Pancreas (tissue), 10 donors: ENCODE results near the gene SHISAL1. TPM values are rescaled to one million over a fixed set of nuclear protein-coding genes. Genes with fewer than 3 reads are reported as not detected.
A peak's percentile ranks its signal among the peaks of the same experiment; 100 is the strongest.

Experiments
- ATAC-seq, 4 donors: fragments of 200-7000 bp; cut with Tn5 transposase; one replicate each; pipeline versions ENCODE4 v1.8.0 to v1.9.1; 2020; ENCODE audit warnings: mild to moderate bottlenecking in 4 of 4, moderate library complexity in 4 of 4
- DNase-seq, 6 donors: peaks; one replicate each; pipeline ENCODE4 v3.0.0-alpha.2; 2020
- FAIRE-seq: peaks from 2 replicates; lab custom pipeline; 2012; peaks lifted over from hg19 to GRCh38; lab: Jason Lieb, UNC
- H3K27ac ChIP-seq, 4 donors: fragments of 200-600 bp; sonication (generic); 1 replicate in 3 of 4; 2 replicates in 1 of 4; pipeline versions ENCODE4 v1.5.0 to v1.8.0; 2020
- H3K27me3 ChIP-seq, 4 donors: fragments of 200-600 bp; one replicate each; pipeline ENCODE4 v1.8.0; 2021
- H3K36me3 ChIP-seq, 3 donors: fragments of 200-600 bp; sonication (generic) in 1 of 3; one replicate each; pipeline versions ENCODE4 v1.5.0 to v1.8.0; 2020 to 2021
- H3K4me1 ChIP-seq, 3 donors: fragments of 200-600 bp; one replicate each; pipeline ENCODE4 v1.8.0; 2021
- H3K4me3 ChIP-seq, 4 donors: fragments of 200-600 bp; sonication (generic) in 2 of 4; one replicate each; pipeline versions ENCODE4 v1.5.0 to v1.8.0; 2020 to 2021
- H3K9me3 ChIP-seq, 4 donors: fragments of 200-600 bp; one replicate each; pipeline ENCODE4 v1.8.0; 2021
- WGBS, 2 donors: extraction: QIAGEN DNeasy Blood & Tissue Kit; methylation state at CpG; one replicate each; pipeline ENCODE4 v1.1.7; 2013; 5-methylcytosine and 5-hydroxymethylcytosine counted together
- intact Hi-C, 3 donors: fragments of 100-400 bp; cut with DNase I; formaldehyde crosslinking; loops; one replicate each; pipeline versions ENCODE4 v1.11.1 to v1.14.2; 2022
- polyA plus RNA-seq, 2 donors: library from polyadenylated mRNA; stranded (reverse); fragments of 200-250 nt; gene quantifications; one replicate each; pipeline ENCODE4 v1.2.3, GENCODE V29; 2013
- total RNA-seq, 6 donors: library from RNA; stranded (reverse); fragmentation: NEBNext Ultra II Directional in 4 of 6; extraction: Animal tissue kit (Norgen Biotek cat#: 25700) in 4 of 6; gene quantifications; one replicate each; pipeline versions ENCODE4 v1.2.1 to v1.2.4, GENCODE V29; 2021 to 2023
- TF ChIP-seq, protein P1 (sequence below), 4 donors: fragments of 200-600 bp; sonication (generic) in 3 of 4; IDR thresholded peaks; one replicate each; pipeline versions ENCODE4 v1.5.0 to v1.8.0; 2021; ENCODE audit warnings: antibody characterized with exemption in 4 of 4
- donor health status: healthy with polysubstance abuse.
- donor health status: DM: no; HTN: no; CAD: no; lungs with moderate emphysema.
- donor health status: DM: no; HTN: no; CAD: no.
- donor health status: control.
- donor health status: control.
- donor health status: Bipolar disorder and iron deficiency.
- donor health status: DM: yes; HTN: yes; CAD: no.
- donor health status: DM: no; HTN: no; CAD: no.
- donor health status: DM: no; HTN: no; CAD: no.
- donor health status: DM: yes; HTN: yes; CAD: no.

Gene SHISAL1
- total and polyA plus RNA-seq, 8 donors = 0.35 to 1.3 (median 0.54) TPM

DNA sequence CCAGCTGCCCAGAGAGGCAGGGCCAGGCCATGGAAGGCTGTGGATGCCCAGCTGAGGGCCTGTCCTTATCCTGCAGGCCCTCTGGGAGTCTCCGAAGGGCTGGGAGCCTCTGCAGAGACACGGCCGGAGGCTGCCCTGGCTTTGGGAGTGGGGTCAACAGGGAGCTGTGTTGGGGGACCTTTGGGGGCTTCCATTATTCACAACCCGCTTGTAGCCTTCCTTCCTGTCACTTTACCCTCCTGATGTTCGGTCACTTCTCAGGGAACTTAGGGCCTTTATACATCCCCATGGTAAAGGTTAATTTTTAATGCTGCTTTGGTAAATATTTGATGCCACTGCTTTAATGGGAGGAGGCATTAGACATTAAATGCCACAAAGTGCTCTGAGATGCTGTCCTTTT, 44.9 kb downstream of the SHISAL1 start:
- WGBS, 2 donors = 71 to 78% methylated on average over 5 of the region's 5 CpGs
- intact Hi-C loops = no loop called here
- no peak for FAIRE-seq
- no peak for ATAC-seq
- H3K27ac ChIP-seq = no peak overlapping the region
- H3K4me1 ChIP-seq = no peaks in the 10 kb centered on the region
- TF ChIP-seq, protein P1, sequence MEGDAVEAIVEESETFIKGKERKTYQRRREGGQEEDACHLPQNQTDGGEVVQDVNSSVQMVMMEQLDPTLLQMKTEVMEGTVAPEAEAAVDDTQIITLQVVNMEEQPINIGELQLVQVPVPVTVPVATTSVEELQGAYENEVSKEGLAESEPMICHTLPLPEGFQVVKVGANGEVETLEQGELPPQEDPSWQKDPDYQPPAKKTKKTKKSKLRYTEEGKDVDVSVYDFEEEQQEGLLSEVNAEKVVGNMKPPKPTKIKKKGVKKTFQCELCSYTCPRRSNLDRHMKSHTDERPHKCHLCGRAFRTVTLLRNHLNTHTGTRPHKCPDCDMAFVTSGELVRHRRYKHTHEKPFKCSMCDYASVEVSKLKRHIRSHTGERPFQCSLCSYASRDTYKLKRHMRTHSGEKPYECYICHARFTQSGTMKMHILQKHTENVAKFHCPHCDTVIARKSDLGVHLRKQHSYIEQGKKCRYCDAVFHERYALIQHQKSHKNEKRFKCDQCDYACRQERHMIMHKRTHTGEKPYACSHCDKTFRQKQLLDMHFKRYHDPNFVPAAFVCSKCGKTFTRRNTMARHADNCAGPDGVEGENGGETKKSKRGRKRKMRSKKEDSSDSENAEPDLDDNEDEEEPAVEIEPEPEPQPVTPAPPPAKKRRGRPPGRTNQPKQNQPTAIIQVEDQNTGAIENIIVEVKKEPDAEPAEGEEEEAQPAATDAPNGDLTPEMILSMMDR (IDR thresholded peaks at IDR 0.05) = no peak
- H3K9me3 ChIP-seq = no peaks in the 10 kb centered on the region
- no peaks in the 10 kb centered on the region for H3K36me3 ChIP-seq
- no peak for DNase-seq
- no peaks in the 10 kb centered on the region for H3K27me3 ChIP-seq
- H3K4me3 ChIP-seq = no peak overlapping the region

DNA sequence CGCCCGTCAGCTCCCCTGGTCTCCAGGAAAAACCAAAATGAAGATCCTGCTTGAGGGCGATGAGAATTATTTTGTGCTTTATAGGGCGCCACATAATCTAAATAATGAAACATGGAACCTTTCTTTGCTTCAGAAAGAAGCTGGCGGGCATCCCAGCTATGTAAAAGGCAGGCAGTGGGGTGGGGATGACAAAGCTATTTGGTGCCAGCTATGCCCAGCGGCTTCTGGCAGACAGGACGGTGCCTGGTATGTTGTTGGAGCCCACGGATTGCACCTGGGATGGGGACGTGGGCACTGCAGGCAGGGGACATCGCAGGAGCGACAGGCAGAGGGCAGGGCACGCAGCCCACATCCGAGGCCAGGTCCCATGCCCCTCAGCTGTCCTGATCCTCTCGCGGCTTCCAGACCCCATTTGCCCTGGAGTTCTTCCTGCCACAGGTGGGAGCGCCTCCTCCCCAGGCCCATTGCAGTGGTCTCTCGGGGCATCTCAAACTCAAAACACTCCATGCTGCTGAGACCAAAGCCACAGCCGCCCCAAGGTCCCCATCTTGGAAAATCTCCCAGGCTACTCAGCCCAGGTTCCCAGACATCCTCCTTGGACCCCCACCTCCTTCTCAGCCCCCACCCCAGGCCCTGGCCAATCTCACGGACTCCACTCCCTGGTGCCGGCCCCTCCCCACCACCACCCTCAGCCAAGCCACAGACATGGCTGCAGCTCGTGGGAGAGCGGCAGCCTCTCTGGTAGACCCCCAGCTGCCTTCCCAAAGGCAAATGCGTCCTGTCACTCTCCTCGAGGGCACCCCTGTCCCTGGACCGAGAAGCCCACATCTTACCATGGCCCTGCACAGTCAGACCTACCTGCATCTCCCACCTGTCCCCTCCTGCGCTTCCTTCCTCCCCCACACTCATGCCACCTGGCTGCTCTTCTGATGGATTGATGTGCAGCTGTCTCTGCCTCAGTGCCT, 45.7 kb downstream of the SHISAL1 start:
- no peak for FAIRE-seq
- no peak for ATAC-seq
- TF ChIP-seq, protein P1 (IDR thresholded peaks at IDR 0.05) = no peak
- Histone ChIP-seq H3K27ac (no peak overlapping the region), H3K9me3 (no peaks in the 10 kb centered on the region), H3K36me3 (no peaks in the 10 kb centered on the region), H3K4me3 (no peak overlapping the region), H3K4me1 (no peaks in the 10 kb centered on the region), H3K27me3 (no peaks in the 10 kb centered on the region)
- intact Hi-C loops = no loop called here
- WGBS, 2 donors = 81 to 85% methylated on average over 26 of the region's 26 CpGs
- no peak for DNase-seq

GRCh38 chr22:44263547-44263946, 49.2 kb downstream of the SHISAL1 start:
- no peaks in the 10 kb centered on the region for H3K27me3 ChIP-seq
- H3K9me3 ChIP-seq = no peaks in the 10 kb centered on the region
- WGBS, 2 donors = 93% methylated on average over 6 of the region's 6 CpGs
- H3K27ac ChIP-seq = no peak overlapping the region
- H3K4me3 ChIP-seq = no peak overlapping the region
- TF ChIP-seq, protein P1 (IDR thresholded peaks at IDR 0.05) = no peak
- intact Hi-C loops = no loop called here
- ATAC-seq (no peak), DNase-seq (peak in 1 of 6 donors; percentile 30), FAIRE-seq (no peak)
- H3K4me1 ChIP-seq = no peaks in the 10 kb centered on the region
- H3K36me3 ChIP-seq = no peaks in the 10 kb centered on the region

DNA sequence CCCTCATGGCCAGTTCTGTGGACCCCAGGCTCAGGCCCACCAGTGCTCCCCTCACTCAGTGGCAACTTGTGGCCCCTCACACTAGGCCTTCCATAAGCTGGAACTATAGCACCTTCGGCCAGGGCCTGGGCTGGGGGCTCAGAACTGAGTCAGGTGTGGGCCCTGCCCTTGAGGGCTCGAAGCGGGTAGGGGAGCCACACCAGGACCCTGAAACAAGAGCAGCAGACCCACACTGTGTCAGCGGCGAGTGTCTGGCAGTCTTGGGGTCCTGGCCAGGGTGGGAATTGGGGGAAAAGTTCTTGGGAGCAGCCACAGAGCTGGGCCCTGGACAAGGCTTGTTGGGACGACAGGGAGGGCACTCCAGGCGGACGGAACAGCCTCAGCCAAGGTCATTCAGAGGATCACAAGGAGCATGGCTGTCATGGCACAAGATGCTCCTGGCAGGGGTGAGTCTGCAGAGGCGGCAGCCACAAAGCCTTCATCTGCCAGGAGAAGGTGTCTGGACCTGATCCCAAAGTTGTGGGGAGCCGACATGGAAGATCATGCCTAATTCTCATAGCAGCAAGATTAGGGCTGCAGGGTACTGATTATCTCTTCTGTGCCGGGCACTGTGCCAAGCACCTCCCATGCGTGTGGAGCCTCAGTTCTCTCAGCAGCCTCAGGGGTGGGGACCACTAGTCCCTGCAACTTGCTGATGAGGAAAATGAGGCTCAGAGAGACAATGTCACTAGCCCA, 50.7 kb downstream of the SHISAL1 start:
- intact Hi-C loops = no loop called here
- Histone ChIP-seq H3K4me1 (no peaks in the 10 kb centered on the region), H3K27ac (no peak overlapping the region), H3K9me3 (no peaks in the 10 kb centered on the region), H3K36me3 (no peaks in the 10 kb centered on the region), H3K4me3 (no peak overlapping the region), H3K27me3 (no peaks in the 10 kb centered on the region)
- ATAC-seq (no peak), DNase-seq (peak in 1 of 6 donors; percentile 41), FAIRE-seq (no peak)
- TF ChIP-seq, protein P1 (IDR thresholded peaks at IDR 0.05) = no peak
- 61 to 64% methylated on average over 11 to 12 of the region's 12 CpGs for WGBS, 2 donors
